ENCODE data around the gene DOK5. TPM values are rescaled to one million over a fixed set of nuclear protein-coding genes. Genes with fewer than 3 reads are reported as not detected.

The DOK5 gene
- total and polyA plus RNA-seq, 2 of the 4 experiments (the other 2 are of a cell fraction) = 2.8 to 3.9 TPM

DNA sequence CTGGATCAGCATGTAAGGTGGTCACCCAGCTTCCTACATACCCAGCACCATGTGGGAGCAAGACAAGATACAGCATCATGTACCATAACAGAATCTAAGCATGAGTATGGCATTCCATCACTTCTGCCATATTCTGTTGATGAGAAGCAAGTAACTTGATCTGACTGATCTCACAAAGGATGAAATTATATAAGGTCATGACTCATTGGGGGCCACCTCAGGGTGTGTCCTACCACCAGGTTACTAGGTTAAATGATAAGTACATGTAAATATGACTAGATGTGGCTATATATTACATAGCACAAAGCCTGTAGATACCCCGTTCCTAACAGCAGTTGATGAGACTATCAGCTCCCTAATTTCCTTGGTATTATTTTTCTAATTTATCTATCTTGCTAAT is 213.1 kb downstream of the DOK5 start:
- H3K4me1 ChIP-seq (ENCODE audit: control insufficient read depth, insufficient read depth, low read length) = no peaks in the 10 kb centered on the region
- TF ChIP-seq RAD21 (IDR thresholded peaks at IDR 0.05; ENCODE audit: low read length) = no peak
- TF ChIP-seq MAZ (IDR thresholded peaks at IDR 0.05; ENCODE audit: borderline replicate concordance, low read depth, low read length) = no peak
- TF ChIP-seq MAFK (IDR thresholded peaks at IDR 0.05; ENCODE audit: low read depth, low read length) = no peak
- no peak for TF ChIP-seq ELK1 (IDR thresholded peaks at IDR 0.05; ENCODE audit: borderline replicate concordance, low read depth, low read length)
- TF ChIP-seq RFX5 (IDR thresholded peaks at IDR 0.05; ENCODE audit: low read depth, low read length) = no peak
- no peaks in the 10 kb centered on the region for H4K20me1 ChIP-seq (ENCODE audit: insufficient read depth, low read length)
- H4K5ac ChIP-seq (ENCODE audit: low read depth, low read length) = no peak overlapping the region
- H2AK9ac ChIP-seq (replicated peaks; ENCODE audit: low read depth, low read length, poor library complexity) = no peak overlapping the region
- H2AFZ ChIP-seq (replicated peaks; ENCODE audit: low read length, poor library complexity) = no peak overlapping the region
- H4K8ac ChIP-seq (ENCODE audit: low read depth in 2 of 2, low read length in 2 of 2) = no peak overlapping the region
- H4K91ac ChIP-seq (ENCODE audit: insufficient read depth, low read depth, low read length) = no peak overlapping the region
- no peak overlapping the region for H3K23ac ChIP-seq (ENCODE audit: low read depth, low read length)
- no peak overlapping the region for H3K27ac ChIP-seq (ENCODE audit: insufficient read depth, low read length)
- in situ Hi-C loops (cut with MboI; ENCODE audit: low sequenced_read_pairs) (loop anchor here (10.0 kb wide), 1 partner anchor 1656 kb away; no protein-coding TSS in a partner anchor), intact Hi-C loops (cut with micrococcal nuclease) (no loop called here), dilution Hi-C loops (cut with HindIII; ENCODE audit: low sequenced_read_pairs, unreplicated experiment) (no loop called here)
- no peak overlapping the region for H3K56ac ChIP-seq (ENCODE audit: extremely low read depth, insufficient read depth, low read length)
- no peak overlapping the region for H3K9ac ChIP-seq (ENCODE audit: low read depth, low read length)
- DNase-seq (no peak), ATAC-seq (ENCODE audit: low read depth) (no peak)
- no TSS peak for BruUV-seq (replicated peaks)
- ChIA-PET POLR2A (ENCODE audit: unreplicated experiment) (no interaction called here), CTCF (no interaction called here)
- H2BK5ac ChIP-seq (ENCODE audit: low read depth, low read length, poor library complexity, severe bottlenecking) = no peak overlapping the region
- H3K14ac ChIP-seq (replicated peaks; ENCODE audit: low read depth, low read length) = no peak overlapping the region
- WGBS, 2 experiments (ENCODE audit: extremely low coverage in 2 of 2, insufficient read length in 1 of 2) = no CpG with 5 or more reads among the region's 1 CpG
- H3K36me3 ChIP-seq (ENCODE audit: control insufficient read depth, insufficient read depth, low read length) = no peaks in the 10 kb centered on the region
- H3K79me1 ChIP-seq (ENCODE audit: low read depth in 1 of 2, low read length in 2 of 2) = no peaks in the 10 kb centered on the region
- H3K4ac ChIP-seq (ENCODE audit: low read depth, low read length) = no peak overlapping the region
- no peak overlapping the region for H3K4me2 ChIP-seq (ENCODE audit: low read depth, low read length)
- no peak overlapping the region for H3K4me3 ChIP-seq (ENCODE audit: insufficient read depth, low read depth, low read length)
- H2AK5ac ChIP-seq (ENCODE audit: low read depth, low read length) = no peak overlapping the region
- H3K27me3 ChIP-seq (ENCODE audit: control insufficient read depth, insufficient read depth, low read length) = no peaks in the 10 kb centered on the region
- no peaks in the 10 kb centered on the region for H3K9me1 ChIP-seq (ENCODE audit: insufficient read depth, low read length)
- H2BK20ac ChIP-seq (ENCODE audit: low read depth, low read length) = no peak overlapping the region
- H2BK120ac ChIP-seq (ENCODE audit: low read depth, low read length) = no peak overlapping the region
- no peak overlapping the region for H2BK15ac ChIP-seq (ENCODE audit: low read depth, low read length)
- H3K18ac ChIP-seq (ENCODE audit: low read depth, low read length) = no peak overlapping the region
- no peaks in the 10 kb centered on the region for H3K9me3 ChIP-seq (ENCODE audit: control insufficient read depth, insufficient read depth, low read length)
